ENCODE measurements around the gene CCDC78.

CCDC78 gene

DNA sequence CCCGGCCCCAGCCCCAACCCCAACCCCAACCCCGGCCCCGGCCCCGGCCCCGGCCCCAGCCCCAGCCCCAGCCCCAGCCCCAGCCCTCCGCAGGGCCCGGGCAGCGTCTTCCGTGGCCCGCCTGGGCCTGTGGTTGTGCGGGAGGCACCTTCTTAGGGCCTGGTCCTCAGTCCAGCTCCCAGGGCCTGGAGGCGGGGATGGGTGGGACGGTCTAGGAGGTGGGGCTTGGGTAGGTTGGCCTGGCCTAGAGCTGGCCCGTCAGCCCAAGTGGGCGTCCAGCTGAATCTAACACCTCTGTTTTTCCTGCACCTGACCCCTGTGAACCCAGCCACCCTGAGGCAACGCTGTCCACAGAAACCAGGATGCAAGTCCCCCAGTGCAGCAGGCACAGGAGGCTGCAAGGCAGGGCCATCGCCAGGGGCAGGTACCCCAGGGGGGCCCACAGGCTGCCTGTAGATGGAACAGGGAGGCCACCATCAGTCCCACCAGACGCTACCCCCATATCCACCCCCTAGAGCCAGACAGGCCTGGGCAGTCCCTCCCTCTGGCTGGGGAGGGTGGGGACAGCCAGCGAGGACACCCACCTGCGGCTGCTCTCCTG, 43.0 kb upstream of the CCDC78 start:
- Histone ChIP-seq H3K27me3 (replicated peaks; ENCODE audit: insufficient read depth, low read length) (peaks cover 38% of the 10 kb centered on the region), H4K20me1 (ENCODE audit: insufficient read depth, low read length) (no peaks in the 10 kb centered on the region), H3K4me3 (ENCODE audit: low read length) (no peak overlapping the region), H3K9me2 (replicated peaks; ENCODE audit: insufficient read depth, low read length) (no peaks in the 10 kb centered on the region), H3K4me1 (ENCODE audit: low read length) (no peaks in the 10 kb centered on the region), H3K9me3 (replicated peaks; ENCODE audit: insufficient read depth, low read length) (no peaks in the 10 kb centered on the region), H3K9ac (ENCODE audit: low read length) (no peak overlapping the region), H3K79me2 (ENCODE audit: low read length) (no peaks in the 10 kb centered on the region), H3K27ac (ENCODE audit: low read length) (no peak overlapping the region), H2AFZ (ENCODE audit: low read length) (no peak overlapping the region), H3K4me2 (ENCODE audit: low read depth, low read length) (no peak overlapping the region), H3K36me3 (replicated peaks; ENCODE audit: insufficient read depth, low read length) (no peaks in the 10 kb centered on the region), H3F3A (ENCODE audit: insufficient read depth, low read length) (no peaks in the 10 kb centered on the region)
- no peak for TF ChIP-seq EZH2 (optimal IDR thresholded peaks at IDR 0.05; ENCODE audit: low read depth, low read length)
- TF ChIP-seq EZH2phosphoT487 (IDR thresholded peaks at IDR 0.05; ENCODE audit: low read length), result no peak
- TF ChIP-seq, protein P1, sequence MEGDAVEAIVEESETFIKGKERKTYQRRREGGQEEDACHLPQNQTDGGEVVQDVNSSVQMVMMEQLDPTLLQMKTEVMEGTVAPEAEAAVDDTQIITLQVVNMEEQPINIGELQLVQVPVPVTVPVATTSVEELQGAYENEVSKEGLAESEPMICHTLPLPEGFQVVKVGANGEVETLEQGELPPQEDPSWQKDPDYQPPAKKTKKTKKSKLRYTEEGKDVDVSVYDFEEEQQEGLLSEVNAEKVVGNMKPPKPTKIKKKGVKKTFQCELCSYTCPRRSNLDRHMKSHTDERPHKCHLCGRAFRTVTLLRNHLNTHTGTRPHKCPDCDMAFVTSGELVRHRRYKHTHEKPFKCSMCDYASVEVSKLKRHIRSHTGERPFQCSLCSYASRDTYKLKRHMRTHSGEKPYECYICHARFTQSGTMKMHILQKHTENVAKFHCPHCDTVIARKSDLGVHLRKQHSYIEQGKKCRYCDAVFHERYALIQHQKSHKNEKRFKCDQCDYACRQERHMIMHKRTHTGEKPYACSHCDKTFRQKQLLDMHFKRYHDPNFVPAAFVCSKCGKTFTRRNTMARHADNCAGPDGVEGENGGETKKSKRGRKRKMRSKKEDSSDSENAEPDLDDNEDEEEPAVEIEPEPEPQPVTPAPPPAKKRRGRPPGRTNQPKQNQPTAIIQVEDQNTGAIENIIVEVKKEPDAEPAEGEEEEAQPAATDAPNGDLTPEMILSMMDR (IDR thresholded peaks at IDR 0.05; ENCODE audit: low read length), result no peak
- no peak for DNase-seq

DNA sequence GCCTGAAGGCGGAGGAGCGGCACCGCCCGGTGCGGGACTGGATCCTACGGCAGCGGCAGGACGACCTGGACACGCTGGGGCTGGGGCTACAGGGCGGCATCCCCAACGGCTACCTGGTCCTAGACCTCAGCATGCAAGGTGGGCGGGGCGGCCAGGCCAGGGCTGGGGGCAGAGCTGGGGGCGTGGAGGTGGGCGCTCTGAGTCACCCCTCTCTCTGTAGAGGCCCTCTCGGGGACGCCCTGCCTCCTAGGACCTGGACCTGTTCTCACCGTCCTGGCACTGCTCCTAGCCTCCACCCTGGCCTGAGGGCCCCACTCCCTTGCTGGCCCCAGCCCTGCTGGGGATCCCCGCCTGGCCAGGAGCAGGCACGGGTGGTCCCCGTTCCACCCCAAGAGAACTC, 42.2 kb upstream of the CCDC78 start:
- Histone ChIP-seq H2AFZ (ENCODE audit: low read length) (no peak overlapping the region), H3K27me3 (replicated peaks; ENCODE audit: insufficient read depth, low read length) (peaks cover 30% of the 10 kb centered on the region), H3K9me3 (replicated peaks; ENCODE audit: insufficient read depth, low read length) (no peaks in the 10 kb centered on the region), H3K4me2 (ENCODE audit: low read depth, low read length) (no peak overlapping the region), H3K4me3 (ENCODE audit: low read length) (no peak overlapping the region), H3K4me1 (ENCODE audit: low read length) (no peaks in the 10 kb centered on the region), H3K9me2 (replicated peaks; ENCODE audit: insufficient read depth, low read length) (no peaks in the 10 kb centered on the region), H4K20me1 (ENCODE audit: insufficient read depth, low read length) (no peaks in the 10 kb centered on the region), H3F3A (ENCODE audit: insufficient read depth, low read length) (no peaks in the 10 kb centered on the region), H3K27ac (ENCODE audit: low read length) (no peak overlapping the region), H3K79me2 (ENCODE audit: low read length) (no peaks in the 10 kb centered on the region), H3K36me3 (replicated peaks; ENCODE audit: insufficient read depth, low read length) (no peaks in the 10 kb centered on the region), H3K9ac (ENCODE audit: low read length) (no peak overlapping the region)
- TF ChIP-seq, protein P1 (IDR thresholded peaks at IDR 0.05; ENCODE audit: low read length), result no peak
- TF ChIP-seq EZH2 (optimal IDR thresholded peaks at IDR 0.05; ENCODE audit: low read depth, low read length) (no peak), EZH2phosphoT487 (IDR thresholded peaks at IDR 0.05; ENCODE audit: low read length) (no peak)
- no peak for DNase-seq

DNA sequence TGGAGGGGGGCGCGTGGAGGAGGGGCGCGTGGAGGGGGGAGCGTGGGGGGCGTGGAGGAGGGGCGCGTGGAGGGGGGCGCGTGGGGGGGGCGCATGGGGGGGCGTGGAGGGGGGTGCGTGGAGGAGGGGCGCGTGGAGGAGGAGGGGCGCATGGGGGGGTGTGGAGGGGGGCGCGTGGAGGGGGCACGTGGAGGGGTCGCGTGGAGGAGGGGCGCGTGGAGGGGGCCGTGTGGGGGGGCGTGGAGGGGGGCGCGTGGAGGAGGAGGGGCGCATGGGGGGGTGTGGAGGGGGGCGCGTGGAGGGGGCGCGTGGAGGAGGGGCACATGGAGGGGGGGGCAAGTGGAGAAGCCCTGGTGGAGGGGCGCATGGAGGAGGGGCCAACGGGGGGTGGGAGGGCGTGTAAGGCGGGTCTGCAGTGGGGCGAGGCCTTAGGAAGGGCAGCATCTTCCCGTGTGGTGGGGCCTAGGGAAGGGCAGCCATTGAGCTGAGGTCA, 41.5 kb upstream of the CCDC78 start:
- Histone ChIP-seq H3K27me3 (replicated peaks; ENCODE audit: insufficient read depth, low read length) (peaks cover 29% of the 10 kb centered on the region), H3F3A (ENCODE audit: insufficient read depth, low read length) (no peaks in the 10 kb centered on the region), H3K27ac (ENCODE audit: low read length) (no peak overlapping the region), H3K9me2 (replicated peaks; ENCODE audit: insufficient read depth, low read length) (no peaks in the 10 kb centered on the region), H4K20me1 (ENCODE audit: insufficient read depth, low read length) (no peaks in the 10 kb centered on the region), H3K4me1 (ENCODE audit: low read length) (no peaks in the 10 kb centered on the region), H3K4me3 (ENCODE audit: low read length) (no peak overlapping the region), H3K79me2 (ENCODE audit: low read length) (no peaks in the 10 kb centered on the region), H3K9ac (ENCODE audit: low read length) (no peak overlapping the region), H2AFZ (ENCODE audit: low read length) (no peak overlapping the region), H3K36me3 (replicated peaks; ENCODE audit: insufficient read depth, low read length) (no peaks in the 10 kb centered on the region), H3K4me2 (ENCODE audit: low read depth, low read length) (no peak overlapping the region), H3K9me3 (replicated peaks; ENCODE audit: insufficient read depth, low read length) (no peaks in the 10 kb centered on the region)
- TF ChIP-seq EZH2 (optimal IDR thresholded peaks at IDR 0.05; ENCODE audit: low read depth, low read length) (no peak), EZH2phosphoT487 (IDR thresholded peaks at IDR 0.05; ENCODE audit: low read length) (no peak)
- TF ChIP-seq, protein P1 (IDR thresholded peaks at IDR 0.05; ENCODE audit: low read length), result no peak
- no peak for DNase-seq
